Measurements from ENCODE around the gene C13orf42. TPM values are rescaled to one million over a fixed set of nuclear protein-coding genes. Genes with fewer than 3 reads are reported as not detected.

Gene C13orf42
- total and polyA plus RNA-seq, 2 donors (not counting 3 experiments of a cell fraction or from before 2014, with no cell fraction given) = not detected

DNA sequence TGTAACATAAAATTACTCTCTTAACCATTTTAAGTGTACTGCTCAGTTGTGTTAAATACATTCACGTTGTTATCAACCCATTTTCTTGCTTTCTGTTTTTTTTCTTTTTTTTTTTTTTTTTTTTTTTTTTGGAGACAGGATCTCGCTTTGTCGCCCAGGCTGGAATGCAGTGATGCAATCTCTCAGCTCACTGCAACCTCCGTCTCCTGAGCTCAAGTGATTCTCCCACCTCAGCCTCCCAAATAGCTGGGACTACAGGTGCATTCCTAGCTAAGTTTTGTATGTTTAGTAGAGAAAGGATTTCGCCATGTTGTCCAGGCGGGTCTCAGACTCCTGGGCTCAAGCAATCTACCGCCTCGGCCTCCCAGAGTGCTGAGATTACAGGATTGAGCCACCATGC is 42.5 kb upstream of the C13orf42 start:
- FAIRE-seq (no peak), DNase-seq (ENCODE audit: low read depth, low spot score) (no peak)
- no peaks in the 10 kb centered on the region for H3K27me3 ChIP-seq (ENCODE audit: control insufficient read depth in 2 of 2, insufficient read depth in 2 of 2, low read length in 2 of 2)
- TF ChIP-seq MAX (IDR thresholded peaks at IDR 0.05; ENCODE audit: insufficient read depth, insufficient read length) (no peak), POLR2AphosphoS5 (IDR thresholded peaks at IDR 0.05; ENCODE audit: insufficient read depth, low read depth, low read length) (no peak), POLR2A (IDR thresholded peaks at IDR 0.05; ENCODE audit: low read depth, low read length) (no peak), MYC (IDR thresholded peaks at IDR 0.05; ENCODE audit: low read depth, low read length) (no peak), EZH2 (IDR thresholded peaks at IDR 0.05; ENCODE audit: borderline replicate concordance, low read depth, low read length, severe bottlenecking) (no peak), JUN (IDR thresholded peaks at IDR 0.05; ENCODE audit: borderline replicate concordance, insufficient read depth, insufficient read length, low read depth) (no peak), FOS (IDR thresholded peaks at IDR 0.05; ENCODE audit: borderline replicate concordance, insufficient read depth, low read length) (no peak), GATA2 (IDR thresholded peaks at IDR 0.05; ENCODE audit: insufficient read depth, insufficient read length, low read depth, low read length) (no peak)
- TF ChIP-seq, protein P1, sequence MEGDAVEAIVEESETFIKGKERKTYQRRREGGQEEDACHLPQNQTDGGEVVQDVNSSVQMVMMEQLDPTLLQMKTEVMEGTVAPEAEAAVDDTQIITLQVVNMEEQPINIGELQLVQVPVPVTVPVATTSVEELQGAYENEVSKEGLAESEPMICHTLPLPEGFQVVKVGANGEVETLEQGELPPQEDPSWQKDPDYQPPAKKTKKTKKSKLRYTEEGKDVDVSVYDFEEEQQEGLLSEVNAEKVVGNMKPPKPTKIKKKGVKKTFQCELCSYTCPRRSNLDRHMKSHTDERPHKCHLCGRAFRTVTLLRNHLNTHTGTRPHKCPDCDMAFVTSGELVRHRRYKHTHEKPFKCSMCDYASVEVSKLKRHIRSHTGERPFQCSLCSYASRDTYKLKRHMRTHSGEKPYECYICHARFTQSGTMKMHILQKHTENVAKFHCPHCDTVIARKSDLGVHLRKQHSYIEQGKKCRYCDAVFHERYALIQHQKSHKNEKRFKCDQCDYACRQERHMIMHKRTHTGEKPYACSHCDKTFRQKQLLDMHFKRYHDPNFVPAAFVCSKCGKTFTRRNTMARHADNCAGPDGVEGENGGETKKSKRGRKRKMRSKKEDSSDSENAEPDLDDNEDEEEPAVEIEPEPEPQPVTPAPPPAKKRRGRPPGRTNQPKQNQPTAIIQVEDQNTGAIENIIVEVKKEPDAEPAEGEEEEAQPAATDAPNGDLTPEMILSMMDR (IDR thresholded peaks at IDR 0.05; ENCODE audit: extremely low read depth in 1 of 2, insufficient read depth in 1 of 2, low read depth in 1 of 2, low read length in 2 of 2) = no peak
- POLR2A ChIA-PET = interaction anchor here (0.7 kb wide), 1 partner anchor 1006 kb away, joined by 7 read pairs; no protein-coding TSS in a partner anchor
- H3K79me2 ChIP-seq (ENCODE audit: control insufficient read depth, insufficient read depth, low read length) = no peaks in the 10 kb centered on the region
- CTCF ChIA-PET = interaction anchor here (1.0 to 10.6 kb wide), 6 partner anchors 28 to 134 kb away, joined by 3 to 378 read pairs (median 6); no protein-coding TSS in a partner anchor
- dilution Hi-C loops (cut with MboI; ENCODE audit: extremely low pct_ligation_motif_present, low sequenced_read_pairs) = no loop called here
- H3K4me2 ChIP-seq (ENCODE audit: insufficient read depth, low read length) = no peak overlapping the region
- no peak overlapping the region for H3K4me3 ChIP-seq (replicated peaks in 1 of 3; ENCODE audit: insufficient read depth in 1 of 3, low read depth in 1 of 3, low read length in 3 of 3)
- H3K9me3 ChIP-seq (replicated peaks; ENCODE audit: control insufficient read depth, insufficient read depth, low read length) = no peaks in the 10 kb centered on the region
- H3K4me1 ChIP-seq (ENCODE audit: control insufficient read depth, extremely low read depth, insufficient read depth, low read length) = peaks cover 11% of the 10 kb centered on the region
- H2AFZ ChIP-seq (ENCODE audit: low read depth, low read length) = peak overlapping the region; percentile 52
- peak overlapping the region; percentile 9 for H3K27ac ChIP-seq (ENCODE audit: insufficient read depth, low read depth, low read length)
- intact Hi-C loops (cut with micrococcal nuclease) = no loop called here
- no TSS peak for BruUV-seq (replicated peaks)
- no peaks in the 10 kb centered on the region for H4K20me1 ChIP-seq (replicated peaks; ENCODE audit: control insufficient read depth, extremely low read depth, insufficient read depth, low read length)
- no peaks in the 10 kb centered on the region for H3K36me3 ChIP-seq (ENCODE audit: control insufficient read depth in 2 of 2, extremely low read depth in 1 of 2, insufficient read depth in 2 of 2, low read length in 2 of 2)
- H3K9me1 ChIP-seq (replicated peaks; ENCODE audit: control insufficient read depth, extremely low read depth, insufficient read depth, low read length) = no peaks in the 10 kb centered on the region
- no peak overlapping the region for H3K9ac ChIP-seq (replicated peaks; ENCODE audit: extremely low read depth, insufficient read depth, low read length)
